Sigmoid colon (tissue), 4 donors: ENCODE measurements around the gene PINK1.

Source experiments
- CTCF ChIP-seq, 4 experiments: fragments of 450-650 bp in 3 of 4; fragments of 200-600 bp in 1 of 4; IDR thresholded peaks; one replicate each; pipeline ENCODE4 v1.5.1; 2016 to 2019; ENCODE audit warnings: antibody characterized with exemption in 4 of 4, mild to moderate bottlenecking in 3 of 4, moderate library complexity in 2 of 4
- EP300 ChIP-seq, 4 donors: sonication (generic); formaldehyde crosslinking; IDR thresholded peaks; one replicate each; pipeline ENCODE4 v1.6.1; 2017; ENCODE audit warnings: antibody characterized with exemption in 4 of 4
- POLR2AphosphoS5 ChIP-seq, 4 donors: sonication (generic); formaldehyde crosslinking; IDR thresholded peaks; one replicate each; pipeline ENCODE4 v1.6.1; 2017; ENCODE audit warnings: antibody characterized with exemption in 4 of 4

- no peak for TF ChIP-seq EP300 (IDR thresholded peaks at IDR 0.05)
- no peak for TF ChIP-seq CTCF (IDR thresholded peaks at IDR 0.05)
- TF ChIP-seq POLR2AphosphoS5 (IDR thresholded peaks at IDR 0.05): no peak
Observed at GRCh38 chr1:20643080-20643479, 9.8 kb downstream of the PINK1 start.
